DOHH2 (cell line): Measurements from ENCODE around the gene SPESP1.

ENCODE experiments used
- H3F3A ChIP-seq: fragments of 200-600 bp; sonication (generic), shearing (Covaris generic); 2 replicates; pipeline ENCODE4 v1.6.0; 2016; ENCODE audit warnings: antibody characterized with exemption, mild to moderate bottlenecking; ENCODE audit not compliant: control insufficient read depth, insufficient read depth
- H3K27ac ChIP-seq: fragments of 200-600 bp; sonication (generic); 2 replicates; pipeline ENCODE4 v1.5.1; 2014; ENCODE audit warnings: low read depth, mild to moderate bottlenecking, low read length, moderate library complexity
- H3K27me3 ChIP-seq: fragments of 200-600 bp; sonication (generic); 2 replicates; pipeline ENCODE4 v1.6.1; 2014; ENCODE audit warnings: mild to moderate bottlenecking, low read length, mixed read lengths; ENCODE audit not compliant: control insufficient read depth
- H3K36me3 ChIP-seq: fragments of 200-600 bp; sonication (generic); 2 replicates; pipeline ENCODE4 v1.6.1; 2014; ENCODE audit warnings: mild to moderate bottlenecking, low read length, moderate library complexity, mixed read lengths; ENCODE audit not compliant: control insufficient read depth
- H3K4me1 ChIP-seq: fragments of 200-600 bp; sonication (generic); 2 replicates; pipeline ENCODE4 v1.6.1; 2014; ENCODE audit warnings: mild to moderate bottlenecking, low read length, mixed read lengths; ENCODE audit not compliant: control insufficient read depth
- H3K4me2 ChIP-seq: fragments of 200-600 bp; sonication (generic); 2 replicates; pipeline ENCODE4 v1.6.0; 2014; ENCODE audit warnings: mild to moderate bottlenecking, low read length, moderate library complexity
- H3K4me3 ChIP-seq: fragments of 200-600 bp; sonication (generic); 2 replicates; pipeline ENCODE4 v1.5.1; 2014; ENCODE audit warnings: mild to moderate bottlenecking, low read length, mixed read lengths
- H3K79me2 ChIP-seq: fragments of 200-600 bp; sonication (generic); 2 replicates; pipeline ENCODE4 v1.6.1; 2014; ENCODE audit warnings: mild to moderate bottlenecking, low read length, mixed read lengths; ENCODE audit not compliant: control insufficient read depth
- H3K9me2 ChIP-seq: fragments of 200-600 bp; sonication (generic); replicated peaks from 2 replicates; pipeline ENCODE4 v1.6.1; 2014; ENCODE audit warnings: mild to moderate bottlenecking, low read length, mixed read lengths; ENCODE audit not compliant: control insufficient read depth
- H3K9me3 ChIP-seq: fragments of 200-600 bp; sonication (generic); 2 replicates; pipeline ENCODE4 v1.6.1; 2014; ENCODE audit warnings: antibody characterized with exemption, low read length, mixed read lengths; ENCODE audit not compliant: control insufficient read depth, insufficient read depth
- H4K20me1 ChIP-seq: fragments of 200-600 bp; sonication (generic); 2 replicates; pipeline ENCODE4 v1.6.0; 2014; ENCODE audit warnings: low read depth, mild to moderate bottlenecking, antibody characterized with exemption, low read length, moderate library complexity; ENCODE audit not compliant: control insufficient read depth, insufficient read depth
- EZH2phosphoT487 ChIP-seq: fragments of 200-600 bp; sonication (generic); IDR thresholded peaks from 2 replicates; pipeline ENCODE4 v1.6.1; 2017; ENCODE audit warnings: borderline replicate concordance, mild to moderate bottlenecking, antibody characterized with exemption, low read length, moderate library complexity, mixed read lengths
- TF ChIP-seq, protein P1 (sequence below): fragments of 200-600 bp; sonication (generic); IDR thresholded peaks from one replicate; pipeline ENCODE4 v1.5.1; 2014; ENCODE audit warnings: antibody characterized with exemption, mild to moderate bottlenecking, low read depth, low read length; ENCODE audit not compliant: poor library complexity, severe bottlenecking

Gene SPESP1

DNA sequence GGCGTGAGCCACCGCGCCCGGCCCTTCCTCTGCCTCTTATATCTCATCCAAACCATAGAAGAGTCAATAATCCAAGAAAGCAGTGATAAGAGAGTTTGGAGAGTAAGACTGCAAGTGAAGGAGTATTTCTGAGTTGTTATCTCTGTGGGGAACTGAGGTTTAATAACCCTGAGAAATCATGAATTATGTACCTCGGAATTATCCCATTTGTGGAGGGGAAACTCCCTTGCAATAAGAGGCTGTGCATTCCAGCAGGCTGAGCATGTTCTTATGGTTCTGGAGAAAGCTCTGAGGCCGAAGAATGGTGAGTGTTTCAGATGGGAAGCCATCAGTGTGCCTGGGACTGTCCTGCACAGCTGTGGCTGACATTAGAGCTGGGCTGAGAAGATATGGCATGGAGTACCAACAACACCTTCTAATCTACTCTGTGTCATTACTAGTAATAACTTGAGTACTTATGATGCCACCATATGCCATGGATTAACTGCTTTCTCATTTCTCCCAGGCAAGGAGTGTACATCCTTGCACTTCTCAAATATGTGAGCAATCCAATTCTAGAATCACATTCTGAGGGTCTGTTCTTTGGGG is 52.7 kb downstream of the SPESP1 start:
- H3K36me3 ChIP-seq: no peaks in the 10 kb centered on the region
- H3K4me2 ChIP-seq: no peak overlapping the region
- no peak for TF ChIP-seq EZH2phosphoT487
- TF ChIP-seq, protein P1, sequence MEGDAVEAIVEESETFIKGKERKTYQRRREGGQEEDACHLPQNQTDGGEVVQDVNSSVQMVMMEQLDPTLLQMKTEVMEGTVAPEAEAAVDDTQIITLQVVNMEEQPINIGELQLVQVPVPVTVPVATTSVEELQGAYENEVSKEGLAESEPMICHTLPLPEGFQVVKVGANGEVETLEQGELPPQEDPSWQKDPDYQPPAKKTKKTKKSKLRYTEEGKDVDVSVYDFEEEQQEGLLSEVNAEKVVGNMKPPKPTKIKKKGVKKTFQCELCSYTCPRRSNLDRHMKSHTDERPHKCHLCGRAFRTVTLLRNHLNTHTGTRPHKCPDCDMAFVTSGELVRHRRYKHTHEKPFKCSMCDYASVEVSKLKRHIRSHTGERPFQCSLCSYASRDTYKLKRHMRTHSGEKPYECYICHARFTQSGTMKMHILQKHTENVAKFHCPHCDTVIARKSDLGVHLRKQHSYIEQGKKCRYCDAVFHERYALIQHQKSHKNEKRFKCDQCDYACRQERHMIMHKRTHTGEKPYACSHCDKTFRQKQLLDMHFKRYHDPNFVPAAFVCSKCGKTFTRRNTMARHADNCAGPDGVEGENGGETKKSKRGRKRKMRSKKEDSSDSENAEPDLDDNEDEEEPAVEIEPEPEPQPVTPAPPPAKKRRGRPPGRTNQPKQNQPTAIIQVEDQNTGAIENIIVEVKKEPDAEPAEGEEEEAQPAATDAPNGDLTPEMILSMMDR: no peak
- no peaks in the 10 kb centered on the region for H3K9me3 ChIP-seq
- no peak overlapping the region for H3K4me3 ChIP-seq
- H3K9me2 ChIP-seq: no peaks in the 10 kb centered on the region
- H4K20me1 ChIP-seq: no peaks in the 10 kb centered on the region
- no peaks in the 10 kb centered on the region for H3F3A ChIP-seq
- H3K27me3 ChIP-seq: peaks cover 4% of the 10 kb centered on the region; the same call in 1 of the 2 replicates
- no peaks in the 10 kb centered on the region for H3K79me2 ChIP-seq
- H3K27ac ChIP-seq: no peak overlapping the region
- H3K4me1 ChIP-seq: no peaks in the 10 kb centered on the region

DNA sequence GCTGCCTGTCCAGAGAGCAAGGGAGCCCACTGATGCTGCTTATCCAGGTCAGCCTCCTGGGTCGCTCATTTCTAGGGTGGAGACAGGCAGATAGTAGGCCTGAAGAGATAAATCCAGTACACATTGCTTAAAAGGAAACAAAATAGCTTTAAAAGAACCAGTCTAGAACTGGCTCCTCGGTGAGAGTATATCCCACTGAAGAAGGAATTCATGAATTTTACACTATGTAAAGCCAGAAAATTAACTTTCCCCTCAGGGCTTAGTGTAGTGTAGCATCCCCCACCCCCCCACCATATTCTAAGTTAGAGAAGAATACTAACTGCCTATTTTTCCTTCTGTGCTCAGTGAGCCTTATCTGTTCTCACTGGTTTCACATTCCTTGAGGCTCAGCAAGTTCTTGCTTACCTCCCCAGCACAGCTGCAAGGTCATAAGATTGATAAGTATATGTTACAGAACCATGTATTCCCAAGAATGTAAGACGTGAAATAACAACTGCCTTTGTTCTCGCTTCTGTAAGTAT is 53.7 kb downstream of the SPESP1 start:
- H3K9me3 ChIP-seq: no peaks in the 10 kb centered on the region
- H3K4me2 ChIP-seq: no peak overlapping the region
- TF ChIP-seq, protein P1: no peak
- no peak for TF ChIP-seq EZH2phosphoT487
- H3K27me3 ChIP-seq: peaks cover 4% of the 10 kb centered on the region; the same call in 1 of the 2 replicates
- H3K27ac ChIP-seq: no peak overlapping the region
- H3F3A ChIP-seq: no peaks in the 10 kb centered on the region
- no peaks in the 10 kb centered on the region for H3K4me1 ChIP-seq
- H4K20me1 ChIP-seq: no peaks in the 10 kb centered on the region
- H3K9me2 ChIP-seq: no peaks in the 10 kb centered on the region
- no peak overlapping the region for H3K4me3 ChIP-seq
- no peaks in the 10 kb centered on the region for H3K36me3 ChIP-seq
- H3K79me2 ChIP-seq: no peaks in the 10 kb centered on the region

DNA sequence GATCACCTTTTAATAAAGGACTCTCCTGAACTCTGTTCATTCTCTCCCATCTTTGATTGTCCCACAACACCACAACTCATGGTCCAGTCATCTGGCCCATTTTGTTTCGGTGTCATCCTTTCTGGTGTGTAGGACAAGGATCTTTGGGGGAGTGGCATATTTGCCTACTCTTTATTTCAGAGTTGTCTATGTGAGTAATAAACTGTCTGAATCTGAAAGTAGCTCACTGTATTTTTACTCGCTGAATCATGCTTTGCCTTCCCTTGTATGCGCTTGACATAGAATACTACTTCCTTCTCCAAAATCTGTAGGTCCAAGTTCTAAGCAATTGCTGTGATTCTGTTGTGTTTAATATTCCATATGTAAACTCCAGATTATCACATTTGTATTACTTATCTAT is 54.3 kb downstream of the SPESP1 start:
- no peaks in the 10 kb centered on the region for H3K9me3 ChIP-seq
- no peak overlapping the region for H3K4me3 ChIP-seq
- peaks cover 4% of the 10 kb centered on the region; the same call in 1 of the 2 replicates for H3K27me3 ChIP-seq
- H3K4me2 ChIP-seq: no peak overlapping the region
- H3K79me2 ChIP-seq: no peaks in the 10 kb centered on the region
- no peaks in the 10 kb centered on the region for H3K9me2 ChIP-seq
- no peak for TF ChIP-seq EZH2phosphoT487
- TF ChIP-seq, protein P1: no peak
- H4K20me1 ChIP-seq: no peaks in the 10 kb centered on the region
- H3F3A ChIP-seq: no peaks in the 10 kb centered on the region
- no peaks in the 10 kb centered on the region for H3K36me3 ChIP-seq
- H3K27ac ChIP-seq: no peak overlapping the region
- H3K4me1 ChIP-seq: no peaks in the 10 kb centered on the region
